ENCODE data around the gene TNFRSF12A. TPM values are rescaled to one million over a fixed set of nuclear protein-coding genes. Genes with fewer than 3 reads are reported as not detected.

The TNFRSF12A gene
- total RNA-seq, 1 donor from 2014 or later: 14.3 TPM

- H3K4me3 ChIP-seq: no peak overlapping the region
- H3K4me1 ChIP-seq: peaks cover 7% of the 10 kb centered on the region
- H3K4me3 Mint-ChIP-seq: no peak overlapping the region
- H3K27ac ChIP-seq: no peak overlapping the region
- H2AFZ ChIP-seq (replicated peaks): no peak overlapping the region
- H3K9ac ChIP-seq: no peak overlapping the region
- H3K27ac Mint-ChIP-seq: no peak overlapping the region
- TF ChIP-seq EZH2 (IDR thresholded peaks at IDR 0.05) (no peak), EZH2phosphoT487 (IDR thresholded peaks at IDR 0.05) (no peak), CTCF (IDR thresholded peaks at IDR 0.05) (no peak)
- no peaks in the 10 kb centered on the region for H3K27me3 ChIP-seq
- no peak for DNase-seq (ENCODE audit: low spot score)
- H3K4me1 Mint-ChIP-seq: peaks cover 18% of the 10 kb centered on the region
- no peaks in the 10 kb centered on the region for H3K9me3 ChIP-seq (ENCODE audit: low read depth)
- H3K36me3 Mint-ChIP-seq: peaks cover 8% of the 10 kb centered on the region
- no peaks in the 10 kb centered on the region for H3K9me3 Mint-ChIP-seq
- no peaks in the 10 kb centered on the region for H3K36me3 ChIP-seq
- H3F3A ChIP-seq (ENCODE audit: low read depth): peaks cover 15% of the 10 kb centered on the region
- peaks cover 55% of the 10 kb centered on the region for H4K20me1 ChIP-seq (ENCODE audit: low read depth)
- no peak overlapping the region for H3K4me2 ChIP-seq
- H3K79me2 ChIP-seq (ENCODE audit: low read depth): peaks cover 9% of the 10 kb centered on the region
- peaks cover 10% of the 10 kb centered on the region for H3K27me3 Mint-ChIP-seq (ENCODE audit: insufficient read depth, low read depth)
These were observed 45.7 kb upstream of the TNFRSF12A start for GRCh38 chr16:2974319-2975056.

- Histone ChIP-seq H2AFZ (replicated peaks) (no peak overlapping the region), H3K4me2 (no peak overlapping the region), H3K4me3 (no peak overlapping the region), H3K4me1 (peaks cover 7% of the 10 kb centered on the region), H4K20me1 (ENCODE audit: low read depth) (peaks cover 52% of the 10 kb centered on the region), H3K9me3 (ENCODE audit: low read depth) (no peaks in the 10 kb centered on the region), H3K79me2 (ENCODE audit: low read depth) (peaks cover 16% of the 10 kb centered on the region), H3K9ac (no peak overlapping the region), H3K27me3 (no peaks in the 10 kb centered on the region), H3K27ac (no peak overlapping the region), H3K36me3 (no peaks in the 10 kb centered on the region), H3F3A (ENCODE audit: low read depth) (peaks cover 8% of the 10 kb centered on the region)
- H3K27me3 Mint-ChIP-seq (ENCODE audit: insufficient read depth, low read depth): peaks cover 10% of the 10 kb centered on the region
- H3K4me1 Mint-ChIP-seq: peaks cover 18% of the 10 kb centered on the region
- no peak for DNase-seq (ENCODE audit: low spot score)
- H3K4me3 Mint-ChIP-seq: no peak overlapping the region
- TF ChIP-seq EZH2phosphoT487 (IDR thresholded peaks at IDR 0.05) (no peak), EZH2 (IDR thresholded peaks at IDR 0.05) (no peak), CTCF (IDR thresholded peaks at IDR 0.05) (no peak)
- peaks cover 8% of the 10 kb centered on the region for H3K36me3 Mint-ChIP-seq
- no peak overlapping the region for H3K27ac Mint-ChIP-seq
- H3K9me3 Mint-ChIP-seq: no peaks in the 10 kb centered on the region
These were observed 44.9 kb upstream of the TNFRSF12A start for GRCh38 chr16:2975161-2975795.

- no peak overlapping the region for H2AFZ ChIP-seq (replicated peaks)
- Mint-ChIP-seq H3K27ac (no peak overlapping the region), H3K36me3 (peaks cover 8% of the 10 kb centered on the region), H3K27me3 (ENCODE audit: insufficient read depth, low read depth) (peaks cover 6% of the 10 kb centered on the region), H3K4me3 (no peak overlapping the region), H3K9me3 (no peaks in the 10 kb centered on the region), H3K4me1 (peaks cover 15% of the 10 kb centered on the region)
- no peak for TF ChIP-seq EZH2phosphoT487 (IDR thresholded peaks at IDR 0.05)
- H3K36me3 ChIP-seq: no peaks in the 10 kb centered on the region
- no peak for DNase-seq (ENCODE audit: low spot score)
- no peaks in the 10 kb centered on the region for H3K27me3 ChIP-seq
- H3K9me3 ChIP-seq (ENCODE audit: low read depth): no peaks in the 10 kb centered on the region
- no peak overlapping the region for H3K27ac ChIP-seq
- peaks cover 11% of the 10 kb centered on the region for H3K4me1 ChIP-seq
- H3F3A ChIP-seq (ENCODE audit: low read depth): peaks cover 8% of the 10 kb centered on the region
- no peak overlapping the region for H3K9ac ChIP-seq
- no peak overlapping the region for H3K4me2 ChIP-seq
- no peak overlapping the region for H3K4me3 ChIP-seq
- peaks cover 16% of the 10 kb centered on the region for H3K79me2 ChIP-seq (ENCODE audit: low read depth)
- peaks cover 43% of the 10 kb centered on the region for H4K20me1 ChIP-seq (ENCODE audit: low read depth)
These were observed 44.0 kb upstream of the TNFRSF12A start for GRCh38 chr16:2976201-2976600.

- Histone ChIP-seq H3K79me2 (ENCODE audit: low read depth) (peaks cover 16% of the 10 kb centered on the region), H3K4me1 (peaks cover 16% of the 10 kb centered on the region), H3F3A (ENCODE audit: low read depth) (peaks cover 12% of the 10 kb centered on the region), H3K9ac (no peak overlapping the region), H3K9me3 (ENCODE audit: low read depth) (no peaks in the 10 kb centered on the region), H4K20me1 (ENCODE audit: low read depth) (peaks cover 38% of the 10 kb centered on the region), H2AFZ (replicated peaks) (no peak overlapping the region), H3K4me3 (no peak overlapping the region), H3K36me3 (no peaks in the 10 kb centered on the region), H3K4me2 (no peak overlapping the region), H3K27ac (no peak overlapping the region), H3K27me3 (no peaks in the 10 kb centered on the region)
- H3K27ac Mint-ChIP-seq: no peak overlapping the region
- H3K4me3 Mint-ChIP-seq: no peak overlapping the region
- no peaks in the 10 kb centered on the region for H3K9me3 Mint-ChIP-seq
- H3K27me3 Mint-ChIP-seq (ENCODE audit: insufficient read depth, low read depth): peaks cover 5% of the 10 kb centered on the region
- peaks cover 20% of the 10 kb centered on the region for H3K4me1 Mint-ChIP-seq
- TF ChIP-seq CTCF (IDR thresholded peaks at IDR 0.05): no peak
- no peak for DNase-seq (ENCODE audit: low spot score)
- H3K36me3 Mint-ChIP-seq: peaks cover 8% of the 10 kb centered on the region
These were observed 43.5 kb upstream of the TNFRSF12A start for GRCh38 chr16:2976673-2977072.
